Smooth muscle cell of the brain vasculature (primary cell): ENCODE data around the gene CHST6.
A peak's percentile ranks its signal among the peaks of the same experiment; 100 is the strongest.
"Not testable (repeated sequence)": the region's sequence is repeated elsewhere in the genome, so short reads cannot be mapped to it uniquely, and the experiment has no call there.

Source experiments
- DNase-seq: peaks from one replicate; pipeline ENCODE4 v3.0.0-alpha.2; 2012; ENCODE audit warnings: low read depth, low spot score

CHST6 gene

DNA sequence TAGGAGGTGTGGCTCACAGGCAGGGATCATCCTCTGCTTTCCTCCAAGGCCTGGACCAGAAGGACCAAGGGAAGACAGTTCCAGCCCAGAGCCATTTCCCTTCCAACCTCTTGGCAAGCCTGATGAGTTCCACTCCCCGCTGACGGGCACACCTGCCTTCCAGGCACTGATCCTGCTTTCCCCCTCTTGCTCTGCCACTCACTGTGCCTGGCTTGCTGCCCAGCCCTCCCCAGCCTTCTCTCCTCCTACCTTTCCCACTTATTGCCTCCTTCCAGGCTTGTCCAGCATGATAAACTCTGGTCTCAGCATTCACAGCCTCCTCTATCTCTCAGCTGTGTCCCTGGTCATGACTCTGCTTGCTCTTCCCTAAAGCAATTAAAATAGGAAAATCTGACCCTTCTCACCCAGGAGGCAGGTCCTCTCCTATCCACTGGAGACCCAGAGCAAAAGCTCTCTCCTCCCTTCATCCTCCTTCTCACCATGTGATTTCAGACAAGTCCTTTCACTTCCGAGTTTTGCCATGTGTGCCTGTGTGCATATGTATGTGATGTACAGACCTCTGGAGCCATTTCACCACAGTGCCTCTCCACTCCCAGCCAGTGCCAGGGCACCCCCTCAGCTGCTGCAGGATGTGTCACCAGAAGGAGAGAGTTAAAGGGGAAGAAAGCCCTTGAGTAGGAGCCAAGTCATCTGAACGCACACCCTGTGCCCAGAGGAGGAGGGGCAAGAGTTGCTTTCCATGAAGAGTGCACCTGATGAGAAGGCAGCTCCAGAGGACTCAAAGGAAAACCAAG is 17.4 kb downstream of the CHST6 start:
- no peak for DNase-seq

DNA sequence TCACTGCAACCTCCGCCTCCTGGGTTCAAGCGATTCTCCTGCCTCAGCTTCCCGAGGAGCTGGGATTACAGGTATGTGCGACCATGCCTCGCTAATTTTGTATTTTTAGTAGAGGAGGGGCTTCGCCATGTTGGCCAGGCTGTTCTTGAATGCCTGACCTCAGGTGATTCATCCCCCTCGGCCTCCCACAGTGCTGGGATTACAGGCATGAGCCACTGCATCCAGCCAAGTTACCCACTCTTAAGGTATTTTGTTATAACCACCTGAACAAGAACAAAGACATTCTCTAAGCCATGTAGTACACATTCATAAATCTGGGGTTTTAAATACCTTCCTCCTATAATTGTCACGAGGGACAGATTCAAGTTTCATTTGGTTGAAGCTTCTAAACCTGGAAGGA is 18.4 kb downstream of the CHST6 start:
- DNase-seq: no peak

DNA sequence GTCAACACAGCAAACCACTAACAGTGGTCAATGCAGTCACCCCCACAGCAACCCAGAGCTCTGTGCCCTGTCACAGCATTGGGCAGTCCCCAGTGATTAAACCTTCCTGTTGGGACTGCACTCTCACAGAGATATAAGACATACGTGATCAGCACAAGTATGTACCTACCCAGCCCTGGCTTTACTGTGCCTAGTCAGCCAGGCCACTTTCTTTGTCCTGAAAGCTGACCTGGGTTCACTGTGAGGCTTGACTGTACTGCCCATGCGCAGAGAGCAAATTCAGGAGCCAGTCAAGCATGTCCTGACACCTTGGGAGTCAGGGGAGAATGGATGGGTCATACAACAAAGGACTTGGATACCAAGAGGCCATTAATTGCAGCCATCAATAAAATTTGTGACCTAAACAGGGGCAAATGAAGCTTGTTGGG is 19.8 kb downstream of the CHST6 start:
- DNase-seq: no peak

DNA sequence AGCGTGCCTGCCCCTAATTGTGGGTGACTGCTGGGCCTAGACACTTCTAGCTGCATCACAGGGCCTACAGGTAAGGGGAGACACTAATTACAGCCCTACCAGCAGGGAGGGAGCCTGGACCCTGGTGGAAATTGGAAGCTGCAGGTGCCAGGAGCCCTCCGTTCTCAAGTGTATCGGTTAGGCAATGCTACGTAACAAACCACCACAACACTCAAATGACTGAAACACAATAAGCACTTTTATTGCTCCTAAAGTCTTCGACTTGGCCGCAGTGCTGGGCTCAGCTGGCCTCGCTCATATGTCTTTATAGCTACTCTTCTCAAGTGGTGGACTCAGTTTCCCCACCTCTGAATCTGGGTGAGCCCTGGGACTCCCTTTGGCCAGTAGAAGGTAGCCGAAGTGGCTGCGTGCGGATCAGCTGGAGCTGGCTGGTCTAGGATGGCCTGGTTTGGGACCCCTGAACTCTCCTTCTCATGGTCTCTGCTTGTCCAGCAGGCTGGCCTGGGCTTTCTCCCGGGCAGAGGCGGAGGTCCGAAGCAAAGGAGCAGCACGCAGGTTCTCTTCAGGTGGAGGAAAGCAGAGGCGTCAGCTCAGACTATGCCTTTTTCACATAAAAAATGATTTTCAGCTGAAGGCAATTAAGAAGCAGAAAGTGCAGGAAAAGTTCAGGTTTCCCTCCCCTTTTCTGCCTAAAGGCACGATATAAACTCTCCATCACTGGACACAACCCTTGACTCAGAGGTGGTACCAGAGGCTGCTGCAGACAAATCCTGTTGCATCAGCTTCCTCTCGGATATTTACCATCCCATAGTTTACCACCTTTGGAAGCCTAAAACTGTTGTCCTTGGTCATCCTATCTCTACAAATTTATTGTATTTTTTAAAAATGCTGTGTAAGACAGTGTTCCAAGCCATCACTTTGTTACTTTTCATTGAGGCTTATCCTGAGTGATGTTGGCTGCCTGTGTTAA is 22.0 kb downstream of the CHST6 start:
- DNase-seq: no peak

DNA sequence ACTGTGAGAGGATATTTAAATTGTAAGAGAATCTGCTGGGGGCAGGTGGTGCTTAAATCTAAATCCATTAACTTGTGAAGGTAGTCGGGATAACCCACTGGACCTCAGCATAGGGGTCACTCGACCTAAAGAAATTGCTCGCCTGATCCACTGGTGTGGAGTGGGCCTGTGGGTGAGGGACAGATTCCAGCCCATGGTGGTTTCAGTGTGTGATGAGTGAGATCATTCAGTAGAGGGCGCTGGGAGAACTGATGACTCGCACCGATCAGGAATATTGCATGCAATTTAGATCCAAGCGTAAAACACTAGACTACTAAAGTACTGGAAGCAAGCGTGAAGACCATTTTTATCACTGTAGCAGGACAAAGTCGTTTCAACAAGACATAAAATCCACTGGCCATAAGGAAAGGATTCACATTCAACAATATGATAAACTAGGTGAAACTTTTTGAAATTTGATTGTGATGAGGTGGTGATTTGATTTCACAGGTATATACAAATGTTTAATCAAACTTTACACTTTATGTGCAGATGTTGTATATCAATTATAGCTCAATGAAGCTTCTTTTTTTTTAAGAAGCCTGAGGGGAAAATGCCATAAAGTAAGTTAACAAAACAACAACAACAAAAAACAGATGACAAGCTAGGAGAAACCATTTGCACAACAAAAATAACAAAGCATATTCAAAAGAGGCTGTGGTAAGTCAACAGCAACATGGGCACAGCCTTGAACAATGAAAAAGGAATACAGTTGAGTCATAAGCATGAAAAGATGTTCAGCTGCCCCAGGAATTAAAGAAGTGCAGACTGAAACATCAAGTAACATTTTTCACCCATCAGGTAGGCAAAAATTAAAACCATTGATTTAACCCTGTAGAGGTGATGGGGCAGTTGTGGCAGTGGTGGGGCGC is 23.3 kb downstream of the CHST6 start:
- no peak for DNase-seq

DNA sequence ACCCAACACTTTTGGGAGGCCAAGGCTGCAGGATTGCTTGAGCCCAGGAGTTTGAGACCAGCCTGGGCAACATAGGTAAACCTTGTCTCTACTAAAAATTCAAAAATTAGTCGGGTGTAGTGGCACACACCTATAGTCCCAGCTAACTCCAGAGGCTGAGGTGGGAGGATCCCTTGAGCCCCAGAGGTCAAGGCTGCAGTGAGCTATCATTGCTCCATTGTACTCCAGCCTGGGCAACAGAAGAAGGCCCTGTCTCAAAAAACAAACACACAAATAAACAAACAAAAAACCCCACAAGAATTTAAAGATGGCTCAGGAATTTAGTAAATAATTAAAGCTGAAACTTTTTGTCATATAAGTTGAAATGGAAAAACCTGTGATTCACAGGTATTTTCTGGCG is 28.5 kb downstream of the CHST6 start:
- no peak for DNase-seq

DNA sequence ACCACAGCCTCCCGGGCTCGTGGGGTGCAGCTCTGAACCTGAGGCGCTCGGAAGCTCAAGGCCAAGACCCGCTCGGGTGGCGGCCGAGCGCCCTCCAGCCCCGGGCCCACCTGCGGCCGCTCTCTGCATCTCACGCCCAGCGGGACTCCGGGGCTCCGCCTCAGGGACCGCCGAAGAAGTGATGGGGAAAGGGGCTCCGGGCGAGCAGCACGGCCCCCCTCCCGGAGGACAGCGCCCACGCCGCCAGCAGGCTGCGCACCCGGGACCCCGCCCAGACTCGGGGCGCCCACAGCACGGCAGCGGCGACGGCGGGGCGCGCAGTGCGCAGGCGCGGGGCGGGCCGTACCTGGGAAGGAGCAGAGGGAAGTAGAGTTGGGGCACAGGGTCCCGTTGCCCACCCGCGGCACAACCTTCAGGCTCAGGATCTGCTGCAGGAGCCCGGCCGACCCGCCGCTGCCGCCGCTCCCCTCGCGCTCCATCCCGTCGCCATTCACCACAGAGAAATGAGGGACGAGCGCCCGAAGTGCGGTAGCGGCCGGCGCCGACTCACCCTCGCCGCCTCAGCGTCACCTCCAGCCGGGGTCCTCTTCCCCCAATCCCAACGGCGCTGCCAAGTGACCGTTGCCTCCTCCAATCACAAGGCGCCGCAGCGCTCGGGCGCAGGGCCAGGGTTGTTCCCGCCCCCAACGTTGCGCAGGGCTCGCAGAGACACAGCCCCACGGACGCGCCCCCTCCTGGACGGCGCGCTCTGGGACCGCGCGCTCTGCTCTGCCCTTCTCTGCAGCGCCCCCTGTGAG is 30.9 kb downstream of the CHST6 start, which contains the start of gene TMEM170A:
TSS of gene TMEM170A (minus strand) at position 568 of the 797 bp plus-strand sequence. CDS start at position 479, 89 bp downstream.
- peak; percentile 98 for DNase-seq

DNA sequence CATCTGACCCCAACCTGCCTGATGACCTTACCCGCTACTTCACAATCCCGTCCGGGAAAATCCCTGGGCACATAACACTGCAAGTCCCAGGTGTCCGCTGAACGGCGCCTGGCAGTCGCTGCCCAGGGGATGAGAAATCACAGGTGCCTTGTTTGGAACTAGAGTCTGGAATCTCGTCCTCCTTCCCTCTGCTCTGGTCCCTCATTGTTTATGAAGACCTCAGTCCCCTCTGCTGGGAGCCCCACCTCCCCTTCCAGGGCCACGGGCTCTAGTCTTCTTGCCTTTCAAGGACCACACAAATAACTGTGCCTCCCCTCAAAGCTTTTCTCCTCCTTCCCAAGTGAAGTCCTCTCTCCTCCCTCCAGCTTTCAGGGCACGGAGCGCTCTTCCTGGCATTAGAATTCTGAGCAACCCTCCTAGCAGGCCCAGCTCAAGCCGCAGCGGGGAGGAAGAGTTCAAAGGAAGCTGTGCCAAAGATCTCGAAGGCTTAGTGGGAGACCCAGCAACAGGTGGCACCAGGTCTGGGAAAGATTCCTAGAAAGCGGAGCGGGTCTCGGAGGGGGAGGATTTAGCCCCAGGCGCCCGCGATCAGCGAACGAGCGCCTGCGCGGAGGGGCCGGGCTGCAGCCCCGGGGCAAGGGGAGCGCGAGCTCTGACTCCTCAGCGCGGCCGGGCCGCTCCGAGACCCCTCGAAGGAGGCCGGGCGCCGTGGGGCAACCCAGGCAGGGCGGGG is 31.7 kb downstream of the CHST6 start:
- not testable (repeated sequence) for DNase-seq

DNA sequence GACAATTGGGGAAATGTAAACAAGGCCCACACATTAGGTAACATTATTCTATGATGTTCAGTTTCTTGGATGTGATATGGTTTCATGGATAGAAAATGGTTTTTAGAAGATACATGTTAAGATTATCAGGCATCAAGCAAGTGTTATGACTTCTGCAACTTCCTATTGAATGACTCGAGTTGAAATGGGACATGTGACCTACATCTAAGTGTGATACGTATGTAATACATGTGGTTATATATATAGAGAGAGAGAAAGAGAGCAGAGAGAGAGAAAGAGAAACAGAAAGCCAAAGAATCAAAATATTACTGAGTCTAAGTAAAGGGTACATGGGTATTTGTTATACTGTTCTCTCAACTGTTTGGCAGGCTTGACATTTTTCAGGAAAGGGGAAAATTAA is 32.4 kb downstream of the CHST6 start:
- DNase-seq: no peak

DNA sequence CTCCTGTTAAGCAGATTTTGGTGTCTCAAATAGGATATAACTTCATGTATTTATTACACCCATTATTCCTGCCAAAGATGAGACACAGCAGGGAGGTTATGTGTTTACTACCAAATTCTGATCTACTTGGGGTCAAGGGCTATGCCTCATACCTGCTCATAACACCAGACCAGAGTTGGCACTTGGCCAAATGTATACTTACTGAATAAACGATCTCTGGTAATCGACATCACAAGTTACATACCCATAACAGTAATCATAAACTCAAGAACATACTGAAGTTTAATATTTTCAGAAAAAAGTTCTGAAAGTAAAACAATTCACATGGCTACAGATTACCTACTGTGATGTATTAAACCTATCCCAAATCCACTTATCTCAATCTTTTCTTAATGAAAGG is 33.7 kb downstream of the CHST6 start:
- no peak for DNase-seq

DNA sequence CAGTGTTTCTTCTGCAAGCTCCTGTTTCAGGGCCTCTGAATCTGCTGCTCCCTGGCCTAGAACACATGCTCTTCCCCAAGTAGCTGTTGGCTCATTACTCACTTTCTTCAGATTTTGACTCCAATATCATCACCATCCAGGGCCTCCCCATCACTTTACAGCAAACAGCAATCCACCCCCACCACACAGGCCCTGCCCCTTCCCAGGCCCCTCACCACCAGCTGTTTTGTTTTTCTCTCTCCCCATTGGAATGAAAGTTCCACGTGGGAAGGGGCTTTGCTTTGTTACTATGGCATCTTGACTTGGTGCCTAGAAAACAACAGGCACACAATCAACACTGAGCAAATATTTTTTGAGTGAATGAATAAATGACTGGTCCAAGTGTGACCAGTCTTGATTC is 34.8 kb downstream of the CHST6 start:
- DNase-seq: no peak

DNA sequence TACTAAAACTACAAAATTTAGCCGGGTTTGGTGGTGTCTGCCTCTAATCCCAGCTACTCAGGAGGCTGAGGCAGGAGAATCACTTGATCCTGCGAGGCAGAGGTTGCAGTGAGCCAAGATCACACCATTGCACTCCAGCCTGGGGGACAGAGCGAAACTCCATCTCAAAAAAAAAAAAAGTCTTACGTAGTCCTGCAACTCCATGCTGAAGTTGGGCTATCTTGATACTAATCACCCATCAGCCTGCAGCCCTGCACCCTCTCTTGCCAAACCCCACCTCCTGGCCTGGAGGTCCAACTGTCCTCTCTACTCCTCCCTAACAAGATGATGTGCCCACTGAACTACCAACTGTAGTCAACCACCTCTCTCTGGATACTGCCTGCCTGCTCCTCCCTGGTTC is 35.5 kb downstream of the CHST6 start:
- no peak for DNase-seq

DNA sequence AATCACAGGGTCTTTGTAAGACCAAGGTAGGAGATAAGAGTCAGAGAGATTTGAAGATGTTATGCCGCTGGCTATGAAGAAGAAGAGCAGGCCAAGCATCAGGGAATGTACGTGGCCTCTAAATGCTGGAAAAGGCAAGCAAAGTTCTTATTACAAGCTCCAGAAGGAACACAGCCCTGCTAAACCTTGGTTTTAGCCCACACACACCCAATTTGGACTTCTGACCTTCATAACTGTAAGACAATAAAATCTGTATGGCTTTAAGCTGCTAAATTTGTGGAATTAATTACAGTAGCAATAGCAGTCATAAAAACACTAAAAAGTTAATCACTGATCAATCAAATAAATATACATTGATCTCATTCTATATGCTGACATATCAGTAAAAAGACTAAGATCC is 36.8 kb downstream of the CHST6 start:
- no peak for DNase-seq

DNA sequence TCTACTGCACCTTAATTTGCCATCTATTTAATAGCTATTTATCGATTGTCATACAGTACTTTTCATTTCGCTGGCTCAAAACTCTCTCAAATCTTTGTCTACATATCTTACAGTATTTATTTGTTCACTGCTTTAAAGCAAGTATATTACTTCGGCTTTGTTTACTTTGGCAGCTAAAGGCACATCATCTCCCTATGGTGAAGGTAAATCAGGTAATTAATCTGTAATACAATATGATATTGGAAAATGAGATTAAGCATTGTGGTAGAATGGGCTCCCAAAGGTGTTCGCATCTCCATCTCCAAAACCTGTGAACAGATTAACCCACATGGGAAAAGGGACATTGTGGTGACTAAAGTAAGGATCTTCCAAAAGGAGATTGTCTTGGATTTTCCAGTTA is 37.2 kb downstream of the CHST6 start:
- DNase-seq: no peak

DNA sequence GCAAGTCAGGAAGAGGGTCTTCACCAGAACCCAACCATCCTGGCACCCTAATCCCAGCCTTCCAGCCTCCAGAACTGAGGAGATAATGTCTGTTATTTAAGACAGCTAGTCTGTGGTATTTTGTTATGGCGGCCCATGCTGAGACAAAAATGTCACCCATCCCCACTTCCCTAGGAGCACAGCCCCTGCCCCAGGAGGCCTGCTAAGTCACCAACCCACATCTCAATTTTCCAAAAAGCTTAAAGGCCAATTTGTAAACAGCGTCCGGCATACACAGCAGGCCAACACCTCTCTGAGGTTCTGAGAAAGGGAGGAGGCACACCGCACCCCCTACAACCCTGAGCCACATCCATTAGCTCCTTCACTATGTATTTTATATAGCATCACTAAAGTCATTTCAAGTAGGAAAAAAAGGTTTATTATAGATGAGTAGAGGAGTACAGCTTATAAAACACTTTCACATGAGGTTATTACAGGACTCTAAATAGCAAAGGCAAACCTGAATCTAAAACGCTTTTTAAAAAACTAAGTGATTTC is 37.7 kb downstream of the CHST6 start:
- DNase-seq: no peak

DNA sequence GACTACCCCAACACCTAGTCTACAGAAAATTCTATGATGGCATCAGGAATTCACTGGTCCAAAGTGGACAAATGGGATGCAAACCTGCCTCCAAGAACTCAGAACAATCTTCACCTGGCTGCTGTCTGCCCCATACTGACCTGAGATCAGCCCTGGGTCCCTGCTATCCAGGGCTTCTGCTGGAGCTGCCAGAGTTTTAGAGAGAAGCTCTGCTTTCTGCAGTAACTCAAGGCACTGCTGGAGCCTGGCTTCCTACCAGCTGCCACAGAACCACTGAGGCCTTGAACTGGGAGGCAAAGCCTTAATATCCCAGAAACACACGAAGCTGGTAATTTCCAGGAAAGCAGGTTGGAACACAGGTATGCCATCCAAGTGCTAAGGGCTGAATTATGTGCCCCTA is 38.3 kb downstream of the CHST6 start:
- no peak for DNase-seq

DNA sequence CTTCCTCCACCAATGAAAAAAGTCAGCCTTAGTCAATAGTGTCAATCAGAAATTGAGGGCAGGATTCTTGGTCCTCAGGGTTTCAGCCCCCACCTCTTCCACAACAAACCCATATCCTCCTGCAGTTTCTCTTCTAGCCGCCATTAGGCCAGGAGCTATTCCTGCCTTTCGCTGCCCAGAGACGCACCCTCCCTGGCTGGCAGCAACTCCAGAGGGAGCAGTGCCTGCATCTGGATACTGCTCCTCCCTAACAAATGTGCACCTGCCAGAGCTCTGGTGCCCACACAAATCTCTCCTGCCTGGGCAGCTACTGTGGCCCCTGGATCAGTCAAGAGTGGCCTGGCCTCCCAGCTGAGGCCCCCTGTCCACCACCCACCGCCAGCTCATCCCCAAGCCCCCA is 38.8 kb downstream of the CHST6 start:
- not testable (repeated sequence) for DNase-seq

DNA sequence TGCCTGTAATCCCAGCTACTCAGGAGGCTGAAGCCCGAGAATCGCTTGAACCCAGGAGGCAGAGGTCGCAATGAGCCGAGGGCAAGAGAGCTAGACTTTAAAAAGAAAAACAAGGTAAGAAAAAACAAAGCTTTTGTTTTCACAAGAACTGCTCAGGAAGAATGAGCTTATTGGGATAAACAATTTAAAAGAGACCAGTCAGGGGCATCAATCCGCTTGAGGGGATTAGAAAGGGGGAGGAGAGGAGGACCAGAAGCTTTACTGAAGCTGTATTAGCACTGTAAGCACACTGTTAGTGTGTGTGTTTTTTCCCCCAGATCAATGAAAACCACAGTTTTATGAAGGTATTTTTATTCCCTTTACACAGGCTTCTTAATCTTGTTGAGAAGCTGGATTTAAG is 39.6 kb downstream of the CHST6 start:
- no peak for DNase-seq

DNA sequence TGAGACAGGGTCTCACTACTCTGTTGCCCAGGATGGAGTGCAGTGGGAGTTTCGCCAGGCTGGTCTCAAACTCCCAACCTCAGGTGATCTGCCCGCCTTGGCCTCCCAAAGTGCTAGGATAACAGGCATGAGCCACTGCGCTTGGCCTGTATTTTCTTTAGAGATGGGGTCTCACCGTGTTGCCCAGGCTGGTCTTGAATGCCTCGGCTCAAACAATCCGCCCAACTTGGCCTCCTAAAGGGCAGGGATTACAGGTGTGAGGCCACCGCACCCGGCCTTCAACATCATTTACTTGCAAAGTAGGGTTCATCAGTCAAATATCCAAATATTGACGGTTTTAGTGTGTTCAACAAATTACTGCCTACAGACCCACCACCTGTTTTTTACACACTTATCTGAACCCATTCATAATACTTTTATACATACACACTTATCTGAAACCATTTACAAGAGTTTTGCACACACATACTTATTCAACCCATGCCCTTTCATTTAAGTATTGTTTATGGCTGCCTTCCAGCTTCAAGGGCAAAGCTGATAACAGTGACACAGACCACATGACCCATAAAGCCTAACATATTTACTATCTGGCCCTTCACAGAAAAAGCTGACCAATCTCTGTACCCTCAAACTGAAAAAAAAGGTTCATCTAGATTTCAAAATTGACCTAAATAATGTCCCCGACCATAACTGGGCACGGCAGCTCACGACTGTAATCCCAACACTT is 42.6 kb downstream of the CHST6 start:
- DNase-seq: no peak
